IPS-15b (cell line): Measurements from ENCODE around the gene CATSPER4.

ENCODE experiments used
- H3K27me3 ChIP-seq: one replicate; pipeline ENCODE4 v1.6.1; 2013; ENCODE audit warnings: low read length; ENCODE audit not compliant: control insufficient read depth, insufficient read depth
- H3K36me3 ChIP-seq: one replicate; pipeline ENCODE4 v1.6.1; 2013; ENCODE audit warnings: low read length; ENCODE audit not compliant: control insufficient read depth, insufficient read depth
- H3K4me1 ChIP-seq: one replicate; pipeline ENCODE4 v1.6.1; 2013; ENCODE audit warnings: mild to moderate bottlenecking, low read length; ENCODE audit not compliant: control insufficient read depth, insufficient read depth
- H3K4me3 ChIP-seq: one replicate; pipeline ENCODE4 v1.5.1; 2013; ENCODE audit warnings: low read depth, low read length
- H3K9ac ChIP-seq: one replicate; pipeline ENCODE4 v1.6.1; 2013; ENCODE audit warnings: low read depth, mild to moderate bottlenecking, low read length
- H3K9me3 ChIP-seq: one replicate; pipeline ENCODE4 v1.6.1; 2013; ENCODE audit warnings: mild to moderate bottlenecking, low read length; ENCODE audit not compliant: control insufficient read depth, insufficient read depth

CATSPER4 gene

DNA sequence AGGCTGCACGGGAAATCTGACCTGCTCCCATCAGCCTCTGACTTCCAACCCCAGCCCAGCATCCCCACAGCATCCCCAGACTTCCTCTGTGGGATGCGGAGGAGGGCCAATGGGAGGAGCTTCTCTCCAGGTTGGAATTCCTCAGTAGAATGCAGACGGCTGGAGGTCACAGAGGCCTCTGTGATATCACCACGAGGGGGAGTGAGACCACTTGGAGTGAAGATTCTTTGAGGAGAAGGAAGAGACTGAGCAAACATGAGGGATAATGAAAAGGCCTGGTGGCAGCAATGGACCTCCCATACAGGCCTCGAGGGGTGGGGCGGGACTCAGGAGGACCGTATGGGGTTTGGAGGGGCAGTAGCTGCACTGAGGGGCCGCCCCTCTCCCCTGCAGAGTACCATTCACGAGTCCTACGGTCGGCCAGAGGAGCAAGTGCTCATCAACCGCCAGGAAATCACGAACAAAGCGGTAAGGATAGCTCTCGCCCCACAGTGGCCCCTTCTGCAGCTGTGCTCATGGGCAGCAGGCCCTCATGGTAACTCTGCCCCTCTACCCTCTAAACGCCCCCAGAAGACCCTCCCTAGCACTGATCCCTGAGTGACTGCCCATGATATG, at the start of gene CATSPER4:
Gene CATSPER4, plus strand, starts transcription at position 230 of the 615 bp plus-strand sequence. Its CDS starts 26 bp downstream, at position 256.
- H3K4me3 ChIP-seq = peak within 1 kb of the TSS; percentile 2
- peaks cover 9% of the 10 kb centered on the region for H3K36me3 ChIP-seq
- H3K9ac ChIP-seq = no peak within 1 kb of the TSS
- H3K27me3 ChIP-seq = no peaks in the 10 kb centered on the region
- H3K9me3 ChIP-seq = no peaks in the 10 kb centered on the region
- H3K4me1 ChIP-seq = peaks cover 4% of the 10 kb centered on the region

DNA sequence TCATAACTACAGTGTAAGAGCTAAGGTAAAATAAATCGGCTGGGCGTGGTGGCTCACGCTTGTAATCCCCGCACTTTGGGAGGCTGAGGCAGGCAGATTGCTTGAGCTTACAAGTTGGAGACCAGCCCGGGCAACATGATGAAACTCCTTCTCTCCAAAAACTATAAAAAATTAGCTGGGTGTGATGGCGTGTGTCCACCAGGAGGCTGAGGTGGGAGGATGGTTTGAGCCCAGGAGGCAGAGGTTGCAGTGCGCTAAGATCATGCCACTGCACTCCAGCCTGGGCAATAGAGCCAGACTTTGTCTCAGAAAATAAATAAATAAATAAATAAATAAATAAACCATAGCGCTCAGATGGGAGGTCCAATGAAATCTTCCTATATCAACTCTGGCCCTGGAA, 48.2 kb upstream of the CATSPER4 start:
- Histone ChIP-seq H3K36me3 (no peaks in the 10 kb centered on the region), H3K9me3 (no peaks in the 10 kb centered on the region), H3K4me3 (no peak overlapping the region), H3K9ac (no peak overlapping the region), H3K4me1 (no peaks in the 10 kb centered on the region), H3K27me3 (peaks cover 12% of the 10 kb centered on the region)

- no peak overlapping the region for H3K9ac ChIP-seq
- H3K27me3 ChIP-seq = peaks cover 31% of the 10 kb centered on the region
Observed at GRCh38 chr1:26145041-26145959, 45.1 kb upstream of the CATSPER4 start.

GRCh38 chr1:26145960-26146294, 44.5 kb upstream of the CATSPER4 start:
- no peaks in the 10 kb centered on the region for H3K9me3 ChIP-seq
- no peaks in the 10 kb centered on the region for H3K4me1 ChIP-seq
- H3K4me3 ChIP-seq = no peak overlapping the region
- H3K9ac ChIP-seq = no peak overlapping the region
- no peaks in the 10 kb centered on the region for H3K36me3 ChIP-seq
- peaks cover 36% of the 10 kb centered on the region for H3K27me3 ChIP-seq

More at GRCh38 chr1:26145041-26145959, 45.1 kb upstream of the CATSPER4 start:
- Histone ChIP-seq H3K4me1 (no peaks in the 10 kb centered on the region), H3K36me3 (no peaks in the 10 kb centered on the region), H3K4me3 (no peak overlapping the region), H3K9me3 (no peaks in the 10 kb centered on the region)

DNA sequence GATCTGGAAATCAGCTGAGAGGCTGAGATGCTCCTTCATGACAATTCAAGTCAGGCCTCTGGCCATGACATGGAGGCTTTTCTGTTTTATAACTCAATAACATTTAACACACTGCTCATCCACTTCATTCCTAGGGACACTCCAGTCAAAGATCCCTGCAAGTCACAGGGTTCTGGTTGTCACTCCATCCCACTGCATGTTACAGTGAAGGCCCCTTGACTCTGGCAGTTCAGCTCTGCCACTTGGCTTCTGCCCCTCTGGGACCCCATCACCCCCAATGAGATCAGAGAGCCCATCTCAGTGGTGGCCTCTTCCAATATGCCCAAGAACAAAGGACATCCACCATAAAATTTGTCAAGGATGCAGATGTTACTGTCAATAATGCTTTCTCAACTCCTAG, 41.5 kb upstream of the CATSPER4 start:
- Histone ChIP-seq H3K36me3 (no peaks in the 10 kb centered on the region), H3K4me3 (no peak overlapping the region), H3K4me1 (no peaks in the 10 kb centered on the region), H3K9ac (no peak overlapping the region), H3K27me3 (peaks cover 59% of the 10 kb centered on the region), H3K9me3 (no peaks in the 10 kb centered on the region)

GRCh38 chr1:26153966-26154532, 36.4 kb upstream of the CATSPER4 start:
- Histone ChIP-seq H3K27me3 (peaks cover 81% of the 10 kb centered on the region), H3K4me1 (peaks cover 26% of the 10 kb centered on the region), H3K36me3 (no peaks in the 10 kb centered on the region), H3K4me3 (no peak overlapping the region), H3K9ac (no peak overlapping the region), H3K9me3 (no peaks in the 10 kb centered on the region)

- Histone ChIP-seq H3K9me3 (no peaks in the 10 kb centered on the region), H3K27me3 (peaks cover 84% of the 10 kb centered on the region), H3K36me3 (no peaks in the 10 kb centered on the region), H3K4me1 (peaks cover 30% of the 10 kb centered on the region), H3K9ac (no peak overlapping the region), H3K4me3 (peak overlapping the region; percentile 53)
Observed at GRCh38 chr1:26154750-26155149, 35.7 kb upstream of the CATSPER4 start.

GRCh38 chr1:26155370-26156284, 34.8 kb upstream of the CATSPER4 start:
- peak overlapping the region; percentile 53 for H3K4me3 ChIP-seq
- H3K9ac ChIP-seq = no peak overlapping the region
- H3K4me1 ChIP-seq = peaks cover 30% of the 10 kb centered on the region
- H3K27me3 ChIP-seq = peaks cover 81% of the 10 kb centered on the region
- H3K9me3 ChIP-seq = no peaks in the 10 kb centered on the region
- H3K36me3 ChIP-seq = no peaks in the 10 kb centered on the region

- H3K4me1 ChIP-seq = peaks cover 35% of the 10 kb centered on the region
- no peaks in the 10 kb centered on the region for H3K36me3 ChIP-seq
- no peaks in the 10 kb centered on the region for H3K9me3 ChIP-seq
- H3K9ac ChIP-seq = no peak overlapping the region
- peaks cover 84% of the 10 kb centered on the region for H3K27me3 ChIP-seq
- peak overlapping the region; percentile 53 for H3K4me3 ChIP-seq
Observed at GRCh38 chr1:26156285-26157038, 33.9 kb upstream of the CATSPER4 start.

DNA sequence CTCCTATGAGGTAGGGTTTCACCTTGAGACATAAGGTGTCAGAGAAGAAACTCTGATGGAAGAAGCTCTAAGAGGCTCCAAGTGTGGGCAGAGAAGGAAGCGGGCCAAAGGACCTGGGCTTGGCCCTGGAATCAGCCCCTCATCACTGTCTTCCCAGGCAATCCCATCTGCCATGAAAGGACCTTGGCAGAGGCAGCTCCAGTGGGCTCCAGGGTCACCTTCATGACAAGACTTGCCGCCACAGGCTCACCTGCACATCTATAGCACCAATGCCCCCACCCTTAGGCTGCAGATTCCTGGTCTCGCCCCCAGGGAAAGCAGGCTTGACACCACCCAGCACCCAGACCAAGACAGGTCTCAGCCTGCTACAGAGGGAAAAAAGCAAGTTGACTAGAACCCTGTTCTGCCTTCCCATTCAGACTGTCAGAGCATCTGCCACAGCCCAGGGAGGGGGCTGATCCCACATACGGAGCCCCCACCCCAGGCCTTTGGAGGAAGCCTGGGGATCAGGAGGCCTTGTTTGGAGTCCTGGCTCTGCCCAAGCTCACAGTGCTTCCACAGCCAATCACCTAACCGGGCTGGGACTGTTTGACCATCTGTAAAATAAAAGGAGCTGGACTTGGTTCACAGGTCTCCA, 32.0 kb upstream of the CATSPER4 start:
- Histone ChIP-seq H3K9ac (no peak overlapping the region), H3K4me3 (no peak overlapping the region), H3K36me3 (no peaks in the 10 kb centered on the region), H3K9me3 (no peaks in the 10 kb centered on the region), H3K4me1 (peaks cover 39% of the 10 kb centered on the region), H3K27me3 (peaks cover 85% of the 10 kb centered on the region)
